HepG2 (cell line): Measurements from ENCODE around the gene FAM120B. TPM values are rescaled to one million over a fixed set of nuclear protein-coding genes. Genes with fewer than 3 reads are reported as not detected.

Experiments
- ADNP ChIP-seq: sonication (generic); formaldehyde crosslinking; IDR thresholded peaks from 2 replicates; pipeline ENCODE4 v1.4.0; 2020; ENCODE audit warnings: missing genetic modification reagents
- AGO1 ChIP-seq: fragments of 200-400 bp; formaldehyde crosslinking; IDR thresholded peaks from 2 replicates; pipeline ENCODE4 v1.6.1; 2017; ENCODE audit warnings: mild to moderate bottlenecking, low read depth, low read length, moderate library complexity; ENCODE audit not compliant: poor library complexity, severe bottlenecking
- DPF2 ChIP-seq: sonication (generic); formaldehyde crosslinking; IDR thresholded peaks from 2 replicates; pipeline ENCODE4 v1.4.0; 2020; ENCODE audit warnings: mild to moderate bottlenecking, low read depth, missing genetic modification reagents, borderline replicate concordance
- PCBP2 ChIP-seq: fragments of 200-400 bp; formaldehyde crosslinking; optimal IDR thresholded peaks from 2 replicates; pipeline ENCODE3; 2018; ENCODE audit warnings: low read length, low read depth; ENCODE audit not compliant: poor library complexity, severe bottlenecking
- REXO4 ChIP-seq: sonication (generic); formaldehyde crosslinking; IDR thresholded peaks from 2 replicates; pipeline ENCODE4 v1.8.0; 2022; ENCODE audit warnings: missing genetic modification reagents, mild to moderate bottlenecking, borderline replicate concordance
- ZKSCAN8 ChIP-seq: IDR thresholded peaks from 2 replicates; pipeline ENCODE4 v1.6.1; 2016; ENCODE audit warnings: borderline replicate concordance, missing genetic modification reagents, missing compliant biosample characterization
- ZNF12 ChIP-seq: sonication (generic); formaldehyde crosslinking; IDR thresholded peaks from 2 replicates; pipeline ENCODE4 v1.5.0; 2020; ENCODE audit warnings: missing genetic modification reagents
- ZNF160 ChIP-seq: sonication (generic); formaldehyde crosslinking; IDR thresholded peaks from 2 replicates; pipeline ENCODE4 v1.8.0; 2022; ENCODE audit warnings: mild to moderate bottlenecking, inconsistent platforms, missing genetic modification reagents
- ZNF230 ChIP-seq: sonication (generic); formaldehyde crosslinking; IDR thresholded peaks from 2 replicates; pipeline ENCODE4 v1.4.0; 2020; ENCODE audit warnings: mild to moderate bottlenecking, missing genetic modification reagents
- ZNF552 ChIP-seq: sonication (generic); formaldehyde crosslinking; IDR thresholded peaks from 2 replicates; pipeline ENCODE4 v1.9.0; 2022; ENCODE audit warnings: missing genetic modification reagents, mild to moderate bottlenecking, borderline replicate concordance
- polyA plus RNA-seq, 8 experiments: library from polyadenylated mRNA; depleted of rRNA in 3 of 8; stranded (reverse) in 7 of 8; unstranded in 1 of 8; fragments of >200 nt; fragmentation: Illumina TruSeq in 4 of 8; extraction: Trizol in 4 of 8; gene quantifications; 2 replicates each; pipeline versions ENCODE4 v1.2.1 to v1.2.3, GENCODE V29; 2011 to 2016; ENCODE audit warnings: low read depth in 4 of 8, missing spikeins in 1 of 8, mixed read lengths in 1 of 8; ENCODE audit not compliant: insufficient read depth in 1 of 8
- total RNA-seq, 5 experiments: library from RNA; depleted of rRNA; stranded (reverse); fragments of >200 nt; fragmentation: Illumina TruSeq; extraction: Trizol; gene quantifications; 2 replicates each; pipeline ENCODE4 v1.2.3, GENCODE V29; 2016; ENCODE audit warnings: low read depth in 1 of 5
- TF ChIP-seq, protein P1 (sequence below): sonication (generic); formaldehyde crosslinking; IDR thresholded peaks from 2 replicates; pipeline ENCODE4 v1.4.0; 2020; ENCODE audit warnings: mild to moderate bottlenecking, missing genetic modification reagents
- TF ChIP-seq, protein P2 (sequence below): sonication (generic); formaldehyde crosslinking; IDR thresholded peaks from 2 replicates; pipeline ENCODE4 v1.4.0; 2020; ENCODE audit warnings: missing genetic modification reagents, mild to moderate bottlenecking, borderline replicate concordance
- TF ChIP-seq, protein P3 (sequence below): sonication (generic); formaldehyde crosslinking; IDR thresholded peaks from 2 replicates; pipeline ENCODE4 v1.5.0; 2020; ENCODE audit warnings: missing genetic modification reagents

The FAM120B gene
- total and polyA plus RNA-seq, 2 of the 13 experiments (the other 11 are each of a cell fraction or from before 2014, with no cell fraction given): 9.2 to 10.7 TPM

DNA sequence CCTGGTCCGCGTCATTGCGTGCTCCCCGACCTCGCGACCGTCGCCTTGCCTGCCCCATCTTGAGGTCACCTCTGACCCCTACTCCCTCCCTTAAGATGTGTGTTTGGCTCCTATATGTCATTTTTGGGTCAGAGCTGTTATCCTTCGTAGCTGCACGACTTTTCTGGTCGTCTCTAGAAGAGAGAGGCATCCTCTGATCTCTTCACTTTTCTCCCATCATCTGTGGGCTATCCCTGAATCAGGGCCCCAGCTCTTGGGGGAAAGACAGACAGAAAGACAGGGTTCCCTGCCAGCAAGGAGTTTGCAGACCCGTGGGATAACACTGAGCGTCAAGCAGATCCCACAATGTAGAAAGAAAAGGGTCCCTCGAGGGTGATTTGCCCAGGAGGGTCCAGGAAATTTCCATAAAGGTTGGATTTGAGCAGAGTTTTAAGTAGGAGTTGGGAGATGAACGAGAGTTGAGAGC, 555 bp downstream of the FAM120B start (continued):
- TF ChIP-seq, protein P1, sequence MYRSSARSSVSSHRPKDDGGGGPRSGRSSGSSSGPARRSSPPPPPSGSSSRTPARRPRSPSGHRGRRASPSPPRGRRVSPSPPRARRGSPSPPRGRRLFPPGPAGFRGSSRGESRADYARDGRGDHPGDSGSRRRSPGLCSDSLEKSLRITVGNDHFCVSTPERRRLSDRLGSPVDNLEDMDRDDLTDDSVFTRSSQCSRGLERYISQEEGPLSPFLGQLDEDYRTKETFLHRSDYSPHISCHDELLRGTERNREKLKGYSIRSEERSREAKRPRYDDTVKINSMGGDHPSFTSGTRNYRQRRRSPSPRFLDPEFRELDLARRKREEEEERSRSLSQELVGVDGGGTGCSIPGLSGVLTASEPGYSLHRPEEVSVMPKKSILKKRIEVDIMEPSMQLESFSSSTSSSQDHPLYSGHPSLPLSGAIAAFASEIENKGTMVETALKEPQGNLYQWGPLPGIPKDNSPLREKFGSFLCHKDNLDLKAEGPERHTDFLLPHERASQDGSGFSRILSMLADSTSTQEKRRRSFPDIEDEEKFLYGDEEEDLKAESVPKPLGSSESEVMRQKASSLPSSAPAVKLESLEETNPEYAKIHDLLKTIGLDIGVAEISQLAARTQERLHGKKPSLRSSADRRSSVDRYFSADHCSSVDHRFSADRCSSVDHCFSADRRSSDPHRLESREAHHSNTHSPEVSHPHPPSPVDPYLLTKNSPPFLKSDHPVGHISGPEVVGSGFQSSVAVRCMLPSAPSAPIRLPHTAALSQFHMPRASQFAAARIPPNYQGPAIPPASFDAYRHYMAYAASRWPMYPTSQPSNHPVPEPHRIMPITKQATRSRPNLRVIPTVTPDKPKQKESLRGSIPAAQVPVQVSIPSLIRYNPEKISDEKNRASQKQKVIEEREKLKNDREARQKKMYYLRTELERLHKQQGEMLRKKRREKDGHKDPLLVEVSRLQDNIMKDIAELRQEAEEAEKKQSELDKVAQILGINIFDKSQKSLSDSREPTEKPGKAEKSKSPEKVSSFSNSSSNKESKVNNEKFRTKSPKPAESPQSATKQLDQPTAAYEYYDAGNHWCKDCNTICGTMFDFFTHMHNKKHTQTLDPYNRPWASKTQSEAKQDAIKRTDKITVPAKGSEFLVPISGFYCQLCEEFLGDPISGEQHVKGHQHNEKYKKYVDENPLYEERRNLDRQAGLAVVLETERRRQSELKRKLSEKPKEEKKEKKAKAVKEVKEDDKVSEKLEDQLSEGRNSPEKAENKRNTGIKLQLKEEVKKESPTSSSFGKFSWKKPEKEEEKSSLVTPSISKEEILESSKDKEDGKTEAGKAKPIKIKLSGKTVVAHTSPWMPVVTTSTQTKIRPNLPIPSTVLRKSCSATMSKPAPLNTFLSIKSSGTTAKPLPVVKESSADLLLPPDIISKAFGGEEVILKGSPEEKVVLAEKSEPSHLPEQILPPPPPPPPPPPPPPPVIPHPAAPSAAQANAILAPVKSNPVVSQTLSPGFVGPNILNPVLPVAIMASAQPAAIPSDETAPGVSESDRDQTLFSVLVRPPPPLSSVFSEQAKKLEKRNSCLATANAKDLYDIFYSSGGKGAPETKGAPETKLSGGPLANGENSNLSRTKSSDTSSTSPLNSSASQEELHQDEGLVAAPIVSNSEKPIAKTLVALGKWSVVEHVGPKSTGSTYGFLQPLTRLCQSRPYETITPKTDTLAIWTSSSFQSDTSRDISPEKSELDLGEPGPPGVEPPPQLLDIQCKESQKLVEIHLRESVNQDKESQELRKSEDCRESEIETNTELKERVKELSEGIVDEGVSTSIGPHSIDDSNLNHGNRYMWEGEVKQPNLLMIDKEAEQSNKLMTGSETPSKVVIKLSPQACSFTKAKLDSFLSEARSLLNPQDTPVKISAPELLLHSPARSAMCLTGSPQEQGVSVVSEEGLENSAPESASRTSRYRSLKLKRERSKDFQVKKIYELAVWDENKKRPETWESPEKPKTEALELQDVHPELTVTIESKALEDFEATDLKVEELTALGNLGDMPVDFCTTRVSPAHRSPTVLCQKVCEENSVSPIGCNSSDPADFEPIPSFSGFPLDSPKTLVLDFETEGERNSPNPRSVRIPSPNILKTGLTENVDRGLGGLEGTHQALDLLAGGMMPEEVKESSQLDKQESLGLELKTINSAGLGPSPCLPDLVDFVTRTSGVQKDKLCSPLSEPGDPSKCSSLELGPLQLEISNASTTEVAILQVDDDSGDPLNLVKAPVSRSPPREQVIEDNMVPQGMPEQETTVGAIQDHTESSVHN (CRISPR knock-in tag): 0 out of 2 replicates have a peak, but pooled peaks have one; percentile 73
- TF ChIP-seq AGO1 (no peak), ZNF12 (no peak), PCBP2 (no peak), ZNF230 (CRISPR knock-in tag) (no peak; the same call in 1 of the 2 replicates), ZNF552 (CRISPR knock-in tag) (0 out of 2 replicates have a peak, but pooled peaks have one; percentile 1), ZNF160 (CRISPR knock-in tag) (no peak), ZKSCAN8 (no peak), ADNP (CRISPR knock-in tag) (no peak), REXO4 (CRISPR knock-in tag) (0 out of 2 replicates have a peak, but pooled peaks have one; percentile 5), DPF2 (0 out of 2 replicates have a peak, but pooled peaks have one; percentile 22)
- TF ChIP-seq, protein P2, sequence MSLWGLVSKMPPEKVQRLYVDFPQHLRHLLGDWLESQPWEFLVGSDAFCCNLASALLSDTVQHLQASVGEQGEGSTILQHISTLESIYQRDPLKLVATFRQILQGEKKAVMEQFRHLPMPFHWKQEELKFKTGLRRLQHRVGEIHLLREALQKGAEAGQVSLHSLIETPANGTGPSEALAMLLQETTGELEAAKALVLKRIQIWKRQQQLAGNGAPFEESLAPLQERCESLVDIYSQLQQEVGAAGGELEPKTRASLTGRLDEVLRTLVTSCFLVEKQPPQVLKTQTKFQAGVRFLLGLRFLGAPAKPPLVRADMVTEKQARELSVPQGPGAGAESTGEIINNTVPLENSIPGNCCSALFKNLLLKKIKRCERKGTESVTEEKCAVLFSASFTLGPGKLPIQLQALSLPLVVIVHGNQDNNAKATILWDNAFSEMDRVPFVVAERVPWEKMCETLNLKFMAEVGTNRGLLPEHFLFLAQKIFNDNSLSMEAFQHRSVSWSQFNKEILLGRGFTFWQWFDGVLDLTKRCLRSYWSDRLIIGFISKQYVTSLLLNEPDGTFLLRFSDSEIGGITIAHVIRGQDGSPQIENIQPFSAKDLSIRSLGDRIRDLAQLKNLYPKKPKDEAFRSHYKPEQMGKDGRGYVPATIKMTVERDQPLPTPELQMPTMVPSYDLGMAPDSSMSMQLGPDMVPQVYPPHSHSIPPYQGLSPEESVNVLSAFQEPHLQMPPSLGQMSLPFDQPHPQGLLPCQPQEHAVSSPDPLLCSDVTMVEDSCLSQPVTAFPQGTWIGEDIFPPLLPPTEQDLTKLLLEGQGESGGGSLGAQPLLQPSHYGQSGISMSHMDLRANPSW (CRISPR knock-in tag): no peak
- TF ChIP-seq, protein P3, sequence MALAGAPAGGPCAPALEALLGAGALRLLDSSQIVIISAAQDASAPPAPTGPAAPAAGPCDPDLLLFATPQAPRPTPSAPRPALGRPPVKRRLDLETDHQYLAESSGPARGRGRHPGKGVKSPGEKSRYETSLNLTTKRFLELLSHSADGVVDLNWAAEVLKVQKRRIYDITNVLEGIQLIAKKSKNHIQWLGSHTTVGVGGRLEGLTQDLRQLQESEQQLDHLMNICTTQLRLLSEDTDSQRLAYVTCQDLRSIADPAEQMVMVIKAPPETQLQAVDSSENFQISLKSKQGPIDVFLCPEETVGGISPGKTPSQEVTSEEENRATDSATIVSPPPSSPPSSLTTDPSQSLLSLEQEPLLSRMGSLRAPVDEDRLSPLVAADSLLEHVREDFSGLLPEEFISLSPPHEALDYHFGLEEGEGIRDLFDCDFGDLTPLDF: peak; percentile 13; the same call in 1 of the 2 replicates
